GM19193 (cell line): ENCODE measurements around the gene SHF.

Source experiments
- POLR2A ChIP-seq: IDR thresholded peaks from 4 replicates; pipeline ENCODE4 v1.6.1; 2011; ENCODE audit not compliant: insufficient read depth, insufficient read length; ENCODE audit errors: extremely low read depth

The SHF gene

GRCh38 chr15:45183511-45183910 is 4.3 kb downstream of the SHF start:
- no peak for TF ChIP-seq POLR2A

- no peak for TF ChIP-seq POLR2A
Measured at GRCh38 chr15:45182996-45183395, 4.8 kb downstream of the SHF start.

GRCh38 chr15:45181491-45182285 is 6.1 kb downstream of the SHF start:
- TF ChIP-seq POLR2A, result no peak

GRCh38 chr15:45180648-45181436 is 6.9 kb downstream of the SHF start:
- no peak for TF ChIP-seq POLR2A

GRCh38 chr15:45180201-45180600 is 7.6 kb downstream of the SHF start:
- TF ChIP-seq POLR2A, result no peak

- no peak for TF ChIP-seq POLR2A
Measured at GRCh38 chr15:45179221-45179985, 8.4 kb downstream of the SHF start.

- no peak for TF ChIP-seq POLR2A
Measured at GRCh38 chr15:45177285-45177684, 10.5 kb downstream of the SHF start.

GRCh38 chr15:45174577-45174976 is 13.2 kb downstream of the SHF start:
- TF ChIP-seq POLR2A, result no peak

GRCh38 chr15:45174069-45174468 is 13.7 kb downstream of the SHF start:
- TF ChIP-seq POLR2A, result no peak

- TF ChIP-seq POLR2A, result no peak
Measured at GRCh38 chr15:45171912-45172311, 15.9 kb downstream of the SHF start.

- no peak for TF ChIP-seq POLR2A
Measured at GRCh38 chr15:45169608-45170480, 17.9 kb downstream of the SHF start.

GRCh38 chr15:45168751-45169551 is 18.8 kb downstream of the SHF start:
- no peak for TF ChIP-seq POLR2A

- TF ChIP-seq POLR2A, result no peak
Measured at GRCh38 chr15:45168286-45168685, 19.5 kb downstream of the SHF start.
